NCI-H748 (cell line): ENCODE results near the gene TDRD9.

Experiments
- DNase-seq: peaks from one replicate; lab custom pipeline; 2025; ENCODE audit not compliant: unreplicated experiment; lab: John Stamatoyannopoulos, UW

The TDRD9 gene

DNA sequence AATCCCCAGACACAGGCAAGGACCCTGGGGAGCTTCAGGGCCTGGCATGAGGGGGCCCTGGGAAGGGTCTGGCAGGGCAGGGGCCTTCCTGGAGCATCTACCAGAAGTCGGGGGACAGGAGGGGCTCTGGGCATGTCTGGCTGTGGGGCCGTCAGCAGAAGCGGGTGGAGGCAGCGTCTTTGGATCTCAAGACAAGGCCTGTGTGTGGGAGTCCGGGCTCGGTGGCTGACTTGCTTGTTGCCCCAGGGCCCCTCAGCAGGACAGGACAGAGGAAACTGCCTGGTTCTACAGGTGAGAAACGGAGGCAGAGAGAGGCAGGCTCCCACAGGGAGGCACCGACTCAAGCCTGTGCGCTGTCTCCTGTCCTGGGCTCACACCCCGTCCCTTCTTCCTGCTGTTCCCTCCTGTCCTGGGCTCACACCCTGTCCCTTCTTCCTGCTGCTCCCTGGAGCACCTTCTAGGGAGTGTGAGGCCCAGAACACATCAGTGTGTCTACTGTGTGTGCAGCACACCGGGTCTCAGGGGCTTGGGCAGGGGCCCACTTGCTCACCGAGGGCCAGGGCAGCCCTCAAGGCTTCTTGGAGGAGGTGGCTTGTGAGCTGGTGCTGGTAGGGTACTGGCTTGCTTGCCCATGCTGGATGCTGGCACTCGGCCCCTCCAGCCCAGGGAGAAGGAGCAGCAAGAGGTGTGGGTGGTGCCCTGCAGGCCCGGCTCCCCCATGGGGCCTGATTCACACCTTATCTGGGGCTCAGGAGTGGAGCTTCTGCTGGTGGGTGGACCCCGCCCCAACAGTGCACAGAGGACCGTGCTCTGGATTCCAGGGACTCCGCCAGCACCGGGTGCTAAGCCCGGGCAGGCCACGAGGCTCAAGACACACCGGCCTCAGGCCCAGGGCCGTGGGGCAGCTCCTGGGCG, 172.2 kb downstream of the TDRD9 start:
- DNase-seq, result no peak

DNA sequence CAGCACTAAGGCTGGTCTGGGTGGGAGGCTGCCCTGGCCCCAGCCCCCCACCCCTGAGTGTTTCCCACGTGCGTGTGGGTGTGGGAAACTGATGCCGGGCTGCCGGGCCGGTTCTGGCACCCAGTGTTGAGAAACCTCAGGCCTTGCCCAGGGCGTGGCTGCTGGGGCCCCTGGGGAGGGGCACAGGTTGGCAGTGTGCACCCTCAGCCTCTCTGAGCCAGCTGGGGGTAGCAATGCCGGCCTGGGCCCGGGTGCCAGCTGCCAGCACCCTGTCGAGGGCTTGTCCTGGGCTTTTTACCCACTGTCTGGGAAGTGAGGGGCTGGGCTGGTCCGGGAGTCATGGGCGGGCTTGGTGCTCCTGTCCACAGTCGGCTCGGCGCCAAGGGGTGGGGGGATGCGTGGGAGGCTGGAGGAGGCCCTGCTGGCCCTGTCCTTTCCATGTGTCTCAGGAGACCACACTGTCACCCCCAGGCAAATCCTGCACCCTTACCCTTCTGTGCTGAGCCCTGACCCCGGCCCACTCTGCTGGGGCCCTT, 172.9 kb downstream of the TDRD9 start:
- no peak for DNase-seq

DNA sequence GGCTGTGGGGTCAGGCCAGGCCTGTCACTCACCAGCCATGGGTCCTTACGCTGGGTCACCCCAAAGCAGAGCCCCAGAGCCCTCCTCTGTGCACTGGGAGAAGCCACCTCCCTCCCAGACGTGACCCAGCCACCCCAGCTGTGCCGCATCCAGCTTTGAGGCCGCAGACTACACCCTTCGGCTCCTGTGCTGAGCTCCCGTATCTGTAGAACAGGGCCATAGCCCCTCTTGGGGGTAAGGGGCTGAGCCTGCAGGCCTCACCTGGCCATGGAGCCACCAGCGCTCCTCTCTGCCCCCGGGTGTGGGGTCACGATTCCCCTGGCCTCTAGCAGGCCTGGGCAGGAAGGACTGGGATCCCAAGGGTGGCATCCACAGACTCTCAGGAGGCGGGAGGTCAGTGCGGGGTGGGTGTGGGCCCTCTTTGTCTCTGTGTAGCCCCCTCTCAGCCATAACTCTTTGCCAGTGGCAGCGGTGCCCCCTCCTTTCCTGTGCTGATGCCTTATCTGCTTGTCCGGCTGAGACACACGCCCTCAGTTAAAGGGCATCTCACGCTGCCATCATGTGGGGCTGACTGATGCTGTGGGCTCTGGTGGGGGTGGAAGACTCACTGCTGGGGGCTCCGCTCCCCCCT, 173.5 kb downstream of the TDRD9 start:
- no peak for DNase-seq
